ENCODE data around the gene WNK3.
"Not testable (repeated sequence)": the region's sequence is repeated elsewhere in the genome, so short reads cannot be mapped to it uniquely, and the experiment has no call there.

Gene WNK3

DNA sequence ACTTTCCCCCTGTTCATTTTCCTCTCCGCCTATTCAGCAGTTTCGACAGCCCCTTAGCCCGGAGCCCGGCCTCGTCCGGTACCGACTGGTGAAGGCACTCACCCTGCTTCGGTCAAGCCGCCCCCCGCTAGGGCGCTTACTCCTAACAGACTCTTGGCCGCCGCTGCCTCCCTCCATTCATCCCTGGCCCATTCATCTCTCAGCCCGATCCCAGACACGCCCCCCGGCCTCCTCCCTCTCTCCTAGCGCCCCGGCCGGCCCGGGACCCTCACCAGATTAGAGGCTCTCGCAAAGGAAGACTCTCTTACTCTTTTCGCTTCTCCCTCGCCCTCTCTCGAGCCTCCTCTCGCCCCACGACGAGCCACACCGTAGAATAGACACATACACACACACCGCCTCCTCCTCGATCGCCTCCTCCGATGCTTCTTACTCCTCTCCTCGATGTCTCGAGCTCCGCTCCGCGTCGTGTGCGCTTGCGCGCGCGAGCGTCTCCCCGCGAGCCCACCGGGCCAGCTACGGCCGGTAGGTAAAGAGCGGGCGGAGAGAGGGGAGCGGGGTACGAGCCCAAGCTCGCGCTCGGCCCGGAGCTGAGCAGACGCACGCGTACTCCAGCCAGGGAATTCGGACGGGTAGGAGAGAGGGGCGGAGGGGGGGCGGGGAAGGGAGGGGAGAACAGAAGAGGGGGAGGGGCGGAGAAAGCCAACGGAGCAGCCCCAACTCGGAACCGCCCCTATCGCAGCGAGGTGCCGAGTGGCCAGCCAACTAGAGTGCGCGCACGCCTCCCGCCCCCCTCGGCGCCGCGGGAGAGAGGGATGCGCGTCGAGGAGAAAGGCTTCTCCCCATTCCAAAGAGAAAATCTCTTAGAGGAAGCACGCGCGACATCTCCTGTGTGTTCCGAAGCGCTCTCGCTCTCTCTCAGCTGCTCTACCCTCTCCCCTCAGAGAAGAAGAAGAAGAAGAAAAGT, at the start of gene WNK3:
Gene WNK3 (minus strand): TSS at position 633 of the 964 bp plus-strand sequence.
- DNase-seq (ENCODE audit: low read depth) = peak; percentile 65
- H3K4me3 ChIP-seq (ENCODE audit: low read length) = peak within 1 kb of the TSS; percentile 54
- TF ChIP-seq, protein P1, sequence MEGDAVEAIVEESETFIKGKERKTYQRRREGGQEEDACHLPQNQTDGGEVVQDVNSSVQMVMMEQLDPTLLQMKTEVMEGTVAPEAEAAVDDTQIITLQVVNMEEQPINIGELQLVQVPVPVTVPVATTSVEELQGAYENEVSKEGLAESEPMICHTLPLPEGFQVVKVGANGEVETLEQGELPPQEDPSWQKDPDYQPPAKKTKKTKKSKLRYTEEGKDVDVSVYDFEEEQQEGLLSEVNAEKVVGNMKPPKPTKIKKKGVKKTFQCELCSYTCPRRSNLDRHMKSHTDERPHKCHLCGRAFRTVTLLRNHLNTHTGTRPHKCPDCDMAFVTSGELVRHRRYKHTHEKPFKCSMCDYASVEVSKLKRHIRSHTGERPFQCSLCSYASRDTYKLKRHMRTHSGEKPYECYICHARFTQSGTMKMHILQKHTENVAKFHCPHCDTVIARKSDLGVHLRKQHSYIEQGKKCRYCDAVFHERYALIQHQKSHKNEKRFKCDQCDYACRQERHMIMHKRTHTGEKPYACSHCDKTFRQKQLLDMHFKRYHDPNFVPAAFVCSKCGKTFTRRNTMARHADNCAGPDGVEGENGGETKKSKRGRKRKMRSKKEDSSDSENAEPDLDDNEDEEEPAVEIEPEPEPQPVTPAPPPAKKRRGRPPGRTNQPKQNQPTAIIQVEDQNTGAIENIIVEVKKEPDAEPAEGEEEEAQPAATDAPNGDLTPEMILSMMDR (IDR thresholded peaks at IDR 0.05; ENCODE audit: insufficient read depth, low read depth, low read length, missing control alignments) = no peak

DNA sequence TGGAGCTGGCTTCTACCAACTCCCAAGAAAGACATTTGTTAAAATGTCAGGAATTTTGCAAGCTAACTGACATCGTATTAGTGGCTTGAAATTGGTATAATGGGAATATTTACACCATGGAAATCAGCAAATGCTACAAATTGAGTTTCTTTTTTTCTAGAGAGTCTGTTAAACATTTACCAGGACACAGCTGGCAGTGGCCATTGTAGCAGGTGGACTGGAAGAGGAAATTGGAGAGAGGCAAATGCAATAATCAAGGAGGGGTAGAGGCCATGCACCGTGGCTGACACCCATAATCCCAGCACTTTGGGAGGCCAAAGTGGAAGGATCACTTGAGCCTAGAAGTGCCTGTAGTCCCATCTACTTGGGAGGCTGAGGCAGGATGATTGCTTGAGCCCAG, 49.4 kb upstream of the WNK3 start:
- TF ChIP-seq, protein P1 (IDR thresholded peaks at IDR 0.05; ENCODE audit: insufficient read depth, low read depth, low read length, missing control alignments) = no peak
- DNase-seq (ENCODE audit: low read depth) = no peak

DNA sequence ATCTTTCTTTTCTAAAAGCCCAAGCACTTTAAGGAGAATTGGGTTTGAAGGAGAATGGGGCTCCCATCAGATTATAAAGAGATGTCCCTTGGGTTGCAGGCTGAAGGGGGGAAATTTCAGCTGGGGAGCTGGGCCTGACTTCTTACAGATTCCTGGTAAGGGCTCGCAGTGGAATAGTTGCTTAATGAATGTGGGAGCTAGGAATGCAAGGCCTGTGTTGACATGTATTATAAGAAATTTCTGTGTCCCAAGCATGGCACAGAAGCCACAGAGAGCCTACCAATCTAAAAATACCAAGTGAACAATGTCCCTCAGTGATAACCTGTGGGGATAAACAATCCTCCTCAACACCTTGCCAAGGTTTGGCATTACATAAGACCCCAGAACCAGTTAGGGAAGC, 39.3 kb upstream of the WNK3 start:
- H3K4me3 ChIP-seq (ENCODE audit: low read length) = no peak overlapping the region
- TF ChIP-seq, protein P1 (IDR thresholded peaks at IDR 0.05; ENCODE audit: insufficient read depth, low read depth, low read length, missing control alignments) = no peak
- peak; percentile 63 for DNase-seq (ENCODE audit: low read depth)

More for the DNA sequence above, 49.4 kb upstream of the WNK3 start:
- H3K4me3 ChIP-seq (ENCODE audit: low read length) = no peak overlapping the region

DNA sequence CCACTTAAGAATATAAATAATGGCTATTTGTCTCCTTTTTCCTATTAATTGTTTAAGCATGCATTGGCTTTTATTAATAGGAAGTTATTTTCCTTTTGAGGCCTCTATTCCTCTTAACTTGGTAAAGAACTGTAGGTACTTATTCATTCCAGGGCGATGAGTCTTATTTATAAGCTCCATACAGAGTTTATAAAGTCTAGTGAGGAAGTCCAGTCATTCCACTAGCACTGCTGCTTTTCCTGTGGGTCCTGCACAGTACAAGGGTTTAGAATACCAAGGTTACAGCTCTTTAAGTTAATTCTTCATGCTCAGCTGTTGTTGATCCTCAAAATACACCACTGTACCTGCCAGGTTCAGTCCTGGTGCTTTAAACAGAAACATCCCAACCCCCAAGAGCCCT, 28.5 kb upstream of the WNK3 start:
- H3K4me3 ChIP-seq (ENCODE audit: low read length) = no peak overlapping the region
- peak; percentile 0 for DNase-seq (ENCODE audit: low read depth)
- TF ChIP-seq, protein P1 (IDR thresholded peaks at IDR 0.05; ENCODE audit: insufficient read depth, low read depth, low read length, missing control alignments) = no peak

DNA sequence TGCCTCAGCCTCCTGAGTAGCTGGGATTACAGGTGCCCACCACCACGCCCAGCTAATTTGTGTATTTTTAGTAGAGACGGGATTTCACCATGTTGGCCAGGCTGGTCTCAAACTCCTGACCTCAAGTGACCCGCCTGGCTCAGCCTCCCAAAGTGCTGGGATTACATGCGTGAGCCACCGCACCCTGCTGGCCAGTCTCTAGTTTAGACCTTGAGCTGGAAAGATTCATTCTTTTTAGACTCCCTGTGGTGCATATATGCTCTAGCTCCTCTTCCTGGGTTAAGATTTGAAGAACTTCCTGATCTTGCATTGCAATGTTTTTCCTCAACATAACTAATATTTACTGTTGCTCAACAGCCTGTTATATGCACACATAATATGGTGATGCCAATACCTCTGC, 26.8 kb upstream of the WNK3 start:
- DNase-seq (ENCODE audit: low read depth); H3K4me3 ChIP-seq (ENCODE audit: low read length): not testable (repeated sequence)

DNA sequence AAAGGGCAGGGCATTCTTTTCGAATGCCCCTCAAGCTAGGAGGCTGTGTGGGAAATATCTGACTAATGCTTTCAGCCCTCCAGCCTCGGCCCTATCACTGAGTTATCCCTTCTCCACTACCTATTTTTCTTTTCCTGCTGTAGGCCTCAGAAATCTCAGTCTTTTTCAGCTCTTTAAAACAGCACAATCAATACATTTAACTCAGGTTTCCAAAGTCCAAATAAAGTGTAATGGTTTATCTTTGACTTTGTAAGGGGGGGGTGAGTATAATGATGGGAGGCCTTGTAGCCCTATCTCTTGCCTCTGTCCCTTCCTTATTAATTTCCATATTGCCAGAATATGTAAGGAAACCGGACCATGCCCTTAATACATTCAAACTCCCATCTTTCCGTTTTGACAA, 1.6 kb upstream of the WNK3 start:
- DNase-seq (ENCODE audit: low read depth) = no peak
- no peak overlapping the region for H3K4me3 ChIP-seq (ENCODE audit: low read length)
- TF ChIP-seq, protein P1 (IDR thresholded peaks at IDR 0.05; ENCODE audit: insufficient read depth, low read depth, low read length, missing control alignments) = no peak

DNA sequence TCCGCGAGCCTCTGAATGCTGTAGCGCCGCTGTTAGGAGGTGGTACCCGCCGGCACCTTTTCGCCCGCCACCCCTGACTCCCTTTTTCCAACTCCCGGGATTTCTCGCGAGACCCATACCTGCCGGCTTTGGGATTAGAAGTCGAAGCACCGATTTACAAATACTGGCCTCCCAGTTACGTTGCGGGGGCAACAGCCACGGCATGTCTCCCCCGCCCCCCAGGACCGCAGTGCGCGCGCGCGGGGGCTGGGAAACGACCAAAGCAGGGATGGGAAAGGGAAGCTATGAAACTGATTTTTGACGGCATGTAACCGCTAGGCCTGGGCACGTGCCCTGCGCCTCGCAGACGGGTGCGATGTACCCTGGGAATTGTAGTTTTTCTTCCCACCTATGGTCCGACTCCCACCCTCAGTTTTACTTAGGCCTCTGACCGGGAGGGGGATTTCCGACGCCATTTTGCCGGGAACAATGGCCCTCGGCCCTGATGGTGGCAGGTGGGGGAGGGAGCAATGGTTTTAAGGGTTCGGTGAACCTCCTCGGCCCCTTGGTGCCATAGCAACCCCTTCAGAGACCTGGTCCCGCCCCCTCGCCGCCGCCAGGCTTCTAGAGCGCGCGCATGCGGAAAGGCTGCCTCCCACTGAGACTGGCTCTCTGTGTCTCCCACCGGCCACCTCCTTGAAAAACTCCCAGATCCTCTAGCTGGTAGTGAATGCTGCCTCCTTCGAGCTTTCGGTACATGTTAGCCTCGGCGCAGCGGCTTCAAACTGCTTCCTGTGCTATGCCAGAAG, 772 bp upstream of the WNK3 start:
- DNase-seq (ENCODE audit: low read depth) = peak; percentile 34
- peak overlapping the region; percentile 54 for H3K4me3 ChIP-seq (ENCODE audit: low read length)
- TF ChIP-seq, protein P1 (IDR thresholded peaks at IDR 0.05; ENCODE audit: insufficient read depth, low read depth, low read length, missing control alignments) = no peak

Data from epithelial cell of esophagus (primary cell).